Posterior cingulate gyrus (tissue), 11 donors: ENCODE results near the gene CRCP.
"Not testable (repeated sequence)": the region's sequence is repeated elsewhere in the genome, so short reads cannot be mapped to it uniquely, and the experiment has no call there.

Source experiments
- DNase-seq, 10 donors: peaks; one replicate each; pipeline versions ENCODE4 v3.0.0 to v3.0.0-alpha.2; 2020 to 2021; ENCODE audit warnings: mixed read lengths in 3 of 10
- intact Hi-C: fragments of 100-400 bp; cut with DNase I; formaldehyde crosslinking; loops from one replicate; pipeline ENCODE4 v1.15.1; 2023

The CRCP gene

DNA sequence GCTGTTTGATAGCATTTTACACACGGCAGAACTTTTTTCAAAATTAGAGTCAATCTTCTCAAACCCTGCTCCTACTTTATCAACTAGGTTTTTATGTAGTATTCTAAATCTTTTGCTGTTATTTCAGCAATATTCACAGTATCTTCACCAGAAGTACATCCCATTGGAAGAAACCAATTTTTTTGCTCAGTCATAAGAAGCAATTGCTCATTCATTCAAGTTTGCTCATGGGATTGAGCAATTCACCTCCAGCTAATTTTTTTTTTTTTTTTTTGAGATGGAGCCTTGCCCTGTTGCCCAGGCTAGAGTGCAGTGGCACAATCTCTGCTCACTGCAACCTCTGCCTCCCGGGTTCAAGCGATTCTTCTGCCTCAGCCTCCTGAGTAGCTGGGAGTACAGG, 10.7 kb upstream of the CRCP start:
- intact Hi-C loops, DNase-seq: not testable (repeated sequence)

DNA sequence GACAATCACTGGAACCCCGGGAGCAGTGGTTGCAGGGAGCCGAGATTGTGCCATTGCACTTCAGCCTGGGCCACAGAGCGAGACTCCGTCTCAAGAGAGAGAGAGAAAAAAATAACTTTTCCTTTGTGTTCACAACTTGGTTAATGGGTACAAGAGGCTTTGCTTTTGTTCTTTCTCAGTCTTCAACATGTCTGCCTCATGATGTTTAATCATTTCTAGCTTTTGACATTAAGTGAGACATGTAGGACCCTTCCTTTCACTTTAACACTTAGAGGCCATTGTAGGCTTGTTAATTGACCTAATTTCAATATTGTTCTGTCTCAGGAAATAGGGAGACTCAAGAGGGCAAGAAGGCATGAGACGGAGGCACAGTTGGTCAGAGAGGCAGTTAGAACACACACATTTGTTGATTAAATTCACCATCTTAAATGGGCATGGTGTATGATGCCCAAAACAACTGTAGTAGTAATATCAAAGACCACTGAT, 9.3 kb upstream of the CRCP start:
- DNase-seq, result peak in 1 of 10 donors; percentile 19
- intact Hi-C loops, result no loop called here

DNA sequence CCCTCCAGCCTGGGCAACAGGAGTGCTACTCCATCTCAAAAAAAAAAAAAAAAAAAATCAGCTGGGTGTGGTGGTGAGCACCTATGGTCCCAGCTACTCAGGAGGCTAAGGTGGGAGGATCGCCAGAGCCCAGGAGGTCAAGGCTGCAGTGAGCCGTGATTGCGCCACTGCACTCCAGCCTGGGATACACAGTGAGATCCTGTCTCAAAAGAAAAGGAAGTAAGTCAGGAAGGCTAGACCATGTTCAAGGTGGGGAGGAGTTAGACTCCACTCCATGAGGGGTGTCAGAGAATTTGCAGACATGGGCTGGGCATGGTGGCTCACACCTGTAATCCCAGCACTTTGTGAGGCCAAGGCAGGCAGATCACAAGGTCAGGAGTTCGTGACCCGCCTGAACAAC, 6.2 kb upstream of the CRCP start:
- DNase-seq, intact Hi-C loops: not testable (repeated sequence)

DNA sequence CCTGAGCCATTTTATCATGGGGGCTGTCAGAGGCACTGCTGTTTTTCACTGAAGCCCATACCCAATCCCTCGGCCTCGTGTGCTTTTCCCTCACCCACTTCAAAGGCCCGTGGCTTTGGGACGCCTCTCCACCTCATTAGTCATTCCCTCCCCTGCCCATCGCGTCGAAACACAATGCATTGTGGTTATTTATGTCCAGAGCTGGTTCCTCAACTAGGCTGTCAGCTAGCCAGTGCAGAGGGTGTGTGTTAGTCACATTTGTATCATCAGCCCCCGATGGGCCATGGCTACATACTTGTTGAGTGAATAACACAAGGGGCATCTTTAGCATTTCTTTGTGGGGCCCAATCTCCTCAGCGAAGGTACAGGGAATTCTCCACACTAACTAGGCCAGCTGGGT, 3.8 kb upstream of the CRCP start:
- no peak for DNase-seq
- intact Hi-C loops, result no loop called here

GRCh38 chr7:66116680-66117420, 2.2 kb downstream of the CRCP start:
- intact Hi-C loops, DNase-seq: not testable (repeated sequence)

DNA sequence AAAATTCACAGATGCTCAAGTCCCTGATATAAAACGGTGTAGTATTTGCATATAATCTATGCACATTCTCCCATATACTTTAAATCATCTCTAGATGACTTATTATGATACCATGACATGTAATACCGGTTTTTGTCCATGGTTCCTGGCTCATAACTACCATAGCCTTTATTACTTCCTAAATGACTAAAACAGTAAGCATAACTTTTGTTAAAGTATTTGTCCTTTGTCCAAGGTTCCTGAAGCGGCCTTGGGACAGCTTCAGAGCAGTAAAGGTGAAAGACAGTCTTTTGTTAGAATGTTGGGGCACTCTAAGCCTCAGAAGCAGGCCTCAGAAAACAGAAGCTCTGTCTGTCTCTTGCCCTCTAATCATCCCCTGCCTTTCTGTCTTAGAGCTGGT, 4.0 kb downstream of the CRCP start:
- intact Hi-C loops, result no loop called here
- no peak for DNase-seq

GRCh38 chr7:66119245-66119850, 4.7 kb downstream of the CRCP start:
- intact Hi-C loops, result no loop called here
- no peak for DNase-seq

GRCh38 chr7:66123175-66123528, 8.5 kb downstream of the CRCP start:
- intact Hi-C loops, result no loop called here
- DNase-seq, result no peak

GRCh38 chr7:66124569-66124861, 9.9 kb downstream of the CRCP start:
- intact Hi-C loops, result not testable (repeated sequence)

DNA sequence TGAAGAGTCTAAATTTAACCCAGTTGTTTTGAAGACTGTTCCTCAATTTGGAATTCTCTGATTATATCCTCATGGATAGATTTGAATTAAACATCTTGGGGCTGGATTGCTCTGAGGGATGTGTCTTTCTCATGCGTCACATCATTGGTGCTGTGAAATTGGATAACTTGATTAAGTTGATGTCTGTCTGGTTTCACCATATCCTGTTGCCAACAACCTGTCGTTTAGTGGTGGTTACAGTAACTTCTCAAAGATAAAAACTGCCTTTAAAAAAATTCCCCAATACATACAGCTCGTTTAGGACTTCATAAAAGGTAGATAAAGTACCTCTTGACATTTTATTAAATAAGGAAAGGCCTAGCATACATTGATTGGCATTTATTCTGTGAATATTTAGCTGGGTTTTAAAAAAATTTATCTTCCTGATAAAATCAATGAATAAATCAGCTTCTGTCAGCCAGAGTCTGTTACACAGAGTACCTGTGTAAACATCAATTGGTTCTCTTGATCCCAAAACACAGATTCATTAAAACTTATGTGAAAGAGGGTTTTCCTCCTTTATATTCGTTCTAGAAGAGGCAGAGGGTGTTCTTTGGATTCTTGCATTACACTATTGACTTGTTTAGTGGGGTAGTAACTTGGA, 10.5 kb downstream of the CRCP start:
- intact Hi-C loops, result no loop called here
- no peak for DNase-seq

More at GRCh38 chr7:66124569-66124861, 9.9 kb downstream of the CRCP start:
- DNase-seq, result not testable (repeated sequence)

DNA sequence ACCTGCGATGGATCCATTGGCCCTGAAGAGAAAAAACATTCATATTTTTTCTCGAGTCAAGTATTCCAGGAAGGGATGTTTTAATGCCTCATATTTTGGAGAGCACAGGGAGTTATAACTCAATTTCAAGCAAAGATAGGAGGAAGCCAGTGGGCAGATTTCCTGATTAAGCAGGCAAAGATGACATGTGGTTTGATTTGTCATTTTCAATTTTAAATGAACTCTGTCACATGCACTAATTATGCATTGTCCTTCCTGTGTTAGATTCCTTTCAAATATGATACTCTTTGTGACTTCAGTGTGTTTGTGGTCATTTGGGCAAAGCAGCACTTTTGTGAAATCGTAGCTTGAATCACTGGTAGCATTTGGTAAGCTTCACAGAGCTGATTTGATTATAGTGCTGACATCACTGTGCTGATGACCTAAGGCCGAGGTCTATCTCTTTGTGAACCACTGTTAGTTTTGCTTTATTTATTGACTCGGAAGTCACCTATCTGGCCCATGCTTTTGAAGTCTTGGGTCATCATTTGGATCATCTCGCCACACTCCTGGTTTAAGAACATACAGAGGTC, 11.2 kb downstream of the CRCP start:
- intact Hi-C loops, DNase-seq: not testable (repeated sequence)

DNA sequence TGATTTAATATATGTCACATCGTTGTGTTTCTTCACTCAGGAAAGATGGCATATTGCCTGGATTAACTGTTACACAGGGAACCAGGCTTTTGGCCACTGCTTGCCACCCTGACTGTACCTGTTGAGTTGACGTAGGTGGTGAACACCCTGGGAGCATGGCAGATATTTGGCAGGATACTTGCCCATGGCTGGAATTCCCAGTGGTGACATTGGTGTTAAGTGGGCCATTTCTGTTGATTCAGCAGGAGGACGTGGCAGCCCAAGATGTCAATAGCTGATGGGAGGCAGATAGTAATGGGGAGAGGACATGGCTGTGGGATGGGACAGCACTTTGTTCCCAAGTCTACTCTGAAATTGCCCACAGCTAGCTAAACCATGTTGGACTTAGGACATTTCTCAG, 12.5 kb downstream of the CRCP start:
- intact Hi-C loops, DNase-seq: not testable (repeated sequence)

DNA sequence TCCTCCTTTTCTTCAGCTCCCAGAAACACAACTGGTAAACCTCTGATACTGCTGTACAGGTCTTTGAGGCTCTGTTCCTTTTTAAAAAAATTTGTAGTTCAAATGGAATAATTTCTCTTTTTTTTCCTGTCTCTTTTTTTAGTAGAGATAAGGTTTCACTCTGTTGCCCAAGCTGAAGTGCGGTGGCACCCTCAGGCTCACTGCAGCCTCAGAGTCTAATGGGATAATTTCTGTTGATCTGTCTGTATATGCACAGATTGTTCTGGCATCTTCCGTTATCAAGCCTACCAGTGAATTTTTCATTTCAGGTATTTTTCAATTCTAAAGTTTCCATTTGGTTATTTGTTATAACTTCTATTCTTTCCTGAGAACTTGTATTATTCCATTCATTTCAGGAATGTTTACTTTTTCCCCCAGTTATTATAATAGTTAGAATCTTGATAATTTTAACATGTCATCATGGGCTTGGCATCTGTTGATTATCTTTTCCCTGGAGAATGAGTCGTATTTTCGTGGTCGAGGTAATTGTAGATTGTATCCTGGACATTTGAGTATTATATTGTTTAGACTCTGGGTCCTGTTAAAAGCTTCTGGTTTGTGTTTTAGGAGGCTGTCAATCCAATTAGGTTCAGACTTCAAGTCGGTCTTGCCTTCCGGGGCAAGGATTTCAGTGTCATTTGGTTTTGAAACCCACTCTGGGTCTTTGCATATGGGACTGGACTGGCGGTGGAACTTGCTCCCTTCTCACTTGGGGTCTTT, 24.5 kb downstream of the CRCP start:
- intact Hi-C loops, result no loop called here
- no peak for DNase-seq

- peak; percentile 45 to 96 (median 66) for DNase-seq
- intact Hi-C loops, result no loop called here
These were observed 26.3 kb downstream of the CRCP start for GRCh38 chr7:66140924-66141323.

- intact Hi-C loops, result no loop called here
- no peak for DNase-seq
These were observed 27.7 kb downstream of the CRCP start for GRCh38 chr7:66142334-66142733.

DNA sequence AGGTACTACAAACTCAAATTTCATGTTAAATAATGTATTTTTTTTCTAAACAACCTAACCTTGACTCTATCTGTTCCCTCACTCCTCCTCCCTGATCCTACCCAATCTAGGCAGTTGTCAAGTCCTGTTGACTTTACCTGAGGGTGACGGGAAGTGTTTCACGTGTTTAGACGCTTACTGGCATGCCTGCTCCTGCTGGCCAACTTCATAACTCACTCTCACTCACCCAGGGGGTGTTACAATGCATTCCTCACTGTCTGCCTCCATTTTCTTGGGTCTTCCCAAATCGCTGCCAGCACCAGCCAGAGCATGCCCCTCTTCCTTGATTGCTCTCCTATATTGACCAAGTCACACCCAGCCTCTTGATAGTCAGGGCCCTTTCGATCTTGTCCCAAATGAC, 28.3 kb downstream of the CRCP start:
- intact Hi-C loops, result no loop called here
- no peak for DNase-seq

DNA sequence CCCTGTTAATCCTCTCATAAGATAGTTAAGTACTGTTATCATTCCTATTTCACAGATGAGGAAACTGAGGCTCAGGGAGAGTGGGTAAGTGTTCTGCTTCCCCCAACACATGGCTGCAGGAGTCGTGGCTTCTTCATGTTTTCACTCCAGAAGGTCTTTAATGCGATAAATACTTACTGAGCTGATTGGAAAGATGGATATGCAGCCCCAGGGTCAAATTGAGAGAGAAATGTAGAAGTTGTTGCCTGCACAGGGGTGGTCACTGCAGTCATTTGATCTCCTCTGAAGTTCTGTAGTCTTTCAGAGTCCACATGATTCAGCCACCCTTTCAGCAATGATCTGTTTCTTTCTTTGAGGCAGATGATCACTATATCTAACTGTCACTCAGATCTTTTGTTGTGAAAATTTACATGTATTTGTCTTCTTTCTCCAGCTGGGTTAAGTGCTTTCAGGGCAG, 29.3 kb downstream of the CRCP start:
- intact Hi-C loops, result no loop called here
- DNase-seq, result no peak

DNA sequence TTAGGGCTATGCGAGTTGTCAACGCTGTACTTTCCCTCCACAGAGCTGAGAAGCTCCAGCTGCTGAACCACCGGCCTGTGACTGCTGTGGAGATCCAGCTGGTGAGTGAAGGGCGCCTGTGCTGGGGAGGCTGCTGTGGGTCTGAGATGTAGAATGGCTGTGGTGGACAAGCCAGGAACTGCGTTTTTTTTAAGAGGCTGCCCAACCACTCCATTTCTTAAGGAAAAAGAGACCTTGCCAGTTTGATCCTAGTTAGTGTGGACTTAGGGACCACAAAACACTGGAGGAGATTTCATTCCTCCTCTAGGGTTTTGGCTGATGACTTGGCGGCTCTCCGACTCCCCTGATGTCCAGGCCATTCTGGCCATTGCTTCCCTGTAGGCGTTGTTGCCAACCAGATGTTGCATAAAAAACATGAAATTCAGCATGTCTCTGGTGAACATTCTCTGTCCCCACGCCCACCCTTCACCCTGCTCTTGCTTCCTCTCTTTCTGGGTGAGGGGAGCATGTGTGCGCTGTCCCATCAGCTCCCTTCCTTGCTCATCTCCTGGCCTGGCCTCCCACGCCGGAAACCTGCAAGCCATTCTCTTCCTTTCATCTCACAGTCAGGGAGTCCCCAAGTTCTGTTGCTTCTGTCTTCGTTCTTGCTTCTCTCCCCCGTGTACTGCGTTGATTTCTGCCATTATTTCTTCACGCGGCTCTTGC, 30.9 kb downstream of the CRCP start:
- intact Hi-C loops, result no loop called here

DNA sequence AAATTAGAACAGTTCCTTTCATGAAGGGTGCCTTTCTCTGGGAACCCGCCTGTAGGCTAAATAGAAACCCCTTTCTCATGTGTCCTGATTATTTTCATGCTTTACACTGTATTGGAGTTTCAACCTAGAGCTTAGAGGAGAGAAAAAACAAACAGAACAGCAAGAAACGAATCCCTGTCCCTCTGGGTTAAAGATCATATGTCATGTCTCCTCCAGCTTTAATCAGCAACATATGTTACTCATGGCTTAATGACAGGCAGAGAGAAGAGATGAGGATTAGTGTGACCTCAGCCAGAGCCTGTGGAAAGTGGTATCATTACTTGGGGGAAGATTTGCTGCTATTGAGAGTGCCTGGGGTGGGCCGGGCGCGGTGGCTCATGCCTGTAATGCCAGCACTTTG, 32.1 kb downstream of the CRCP start:
- intact Hi-C loops, result no loop called here
- no peak for DNase-seq

More for the DNA sequence above, 30.9 kb downstream of the CRCP start:
- no peak for DNase-seq

- DNase-seq, intact Hi-C loops: not testable (repeated sequence)
These were observed 33.0 kb downstream of the CRCP start for GRCh38 chr7:66147657-66148056.
